OCI-LY3 (cell line): ENCODE measurements around the gene HIPK1.

Experiments used
- H2AFZ ChIP-seq: fragments of 200-600, 300-600 bp; shearing (Covaris generic); 2 replicates; pipeline ENCODE4 v1.6.0; 2014; ENCODE audit warnings: antibody characterized with exemption, low read depth, low read length
- H3K27ac ChIP-seq: fragments of 200-600, 300-600 bp; sonication (generic); 2 replicates; pipeline ENCODE4 v1.5.1; 2014; ENCODE audit warnings: mild to moderate bottlenecking, low read length, moderate library complexity, mixed read lengths
- H3K27me3 ChIP-seq: fragments of 200-600, 300-600 bp; sonication (generic); 2 replicates; pipeline ENCODE4 v1.6.1; 2014; ENCODE audit warnings: low read depth, low read length, mixed read lengths
- H3K36me3 ChIP-seq: fragments of 200-600, 300-600 bp; sonication (generic); replicated peaks from 2 replicates; pipeline ENCODE3; 2014; ENCODE audit warnings: low read depth, low read length, mixed read lengths
- H3K4me1 ChIP-seq: fragments of 300-600, 200-600 bp; sonication (generic); 2 replicates; pipeline ENCODE4 v1.6.1; 2014; ENCODE audit warnings: low read length, mixed read lengths
- H3K4me2 ChIP-seq: fragments of 200-600, 300-600 bp; sonication (generic); 2 replicates; pipeline ENCODE4 v1.6.1; 2014; ENCODE audit warnings: low read length, mixed read lengths
- H3K4me3 ChIP-seq: fragments of 300-600, 200-600 bp; sonication (generic); 2 replicates; pipeline ENCODE4 v1.5.1; 2014; ENCODE audit warnings: antibody characterized with exemption, mild to moderate bottlenecking, low read length, moderate library complexity
- H3K79me2 ChIP-seq: fragments of 300-600, 200-600 bp; shearing (Covaris generic); 2 replicates; pipeline ENCODE4 v1.6.1; 2014; ENCODE audit warnings: mild to moderate bottlenecking, low read length, mixed read lengths
- H3K9ac ChIP-seq: fragments of 300-600, 200-600 bp; shearing (Covaris generic); 2 replicates; pipeline ENCODE4 v1.6.0; 2014; ENCODE audit warnings: mild to moderate bottlenecking, low read length, moderate library complexity
- H3K9me3 ChIP-seq: fragments of 200-600, 300-600 bp; shearing (Covaris generic); 2 replicates; pipeline ENCODE4 v1.6.1; 2014; ENCODE audit warnings: low read length, mixed read lengths; ENCODE audit not compliant: insufficient read depth
- H4K20me1 ChIP-seq: fragments of 200-600, 300-600 bp; sonication (generic); 2 replicates; pipeline ENCODE4 v1.6.1; 2016; ENCODE audit warnings: low read length, mixed read lengths; ENCODE audit not compliant: insufficient read depth
- EZH2phosphoT487 ChIP-seq: fragments of 200-600 bp; shearing (Covaris generic); IDR thresholded peaks from 2 replicates; pipeline ENCODE4 v1.6.1; 2018; ENCODE audit warnings: antibody characterized with exemption, mixed run types, low read depth
- TF ChIP-seq, protein P1 (sequence below): fragments of 200-600, 300-600 bp; sonication (generic); IDR thresholded peaks from 2 replicates; pipeline ENCODE4 v1.5.1; 2014; ENCODE audit warnings: antibody characterized with exemption, low read length, low read depth

The HIPK1 gene

DNA sequence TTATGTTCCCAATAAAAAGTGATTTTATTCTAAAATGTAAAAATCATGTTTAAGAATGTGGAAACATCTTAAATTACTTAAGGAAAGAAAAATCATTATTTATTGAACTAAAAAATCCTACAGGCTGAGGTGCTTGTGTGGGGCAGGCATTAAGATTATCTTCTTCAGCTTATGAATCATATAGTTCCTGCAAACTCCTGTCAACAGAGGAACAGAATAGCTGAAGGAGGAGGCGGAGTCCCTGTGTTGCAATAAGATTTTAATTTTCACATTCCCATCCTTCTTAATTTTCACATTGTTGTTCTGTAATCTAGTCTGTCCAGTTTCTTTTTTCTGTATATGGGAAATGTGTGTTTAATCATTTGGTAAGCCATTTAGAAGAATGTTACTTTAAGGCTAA is 29.6 kb downstream of the HIPK1 start:
- Histone ChIP-seq H3K9me3 (no peaks in the 10 kb centered on the region), H3K4me1 (no peaks in the 10 kb centered on the region), H3K9ac (no peak overlapping the region), H3K27me3 (no peaks in the 10 kb centered on the region), H2AFZ (no peak overlapping the region), H3K79me2 (no peaks in the 10 kb centered on the region), H3K4me2 (no peak overlapping the region), H3K36me3 (peaks cover 7% of the 10 kb centered on the region), H4K20me1 (no peaks in the 10 kb centered on the region), H3K4me3 (no peak overlapping the region), H3K27ac (no peak overlapping the region)
- TF ChIP-seq EZH2phosphoT487 = no peak
- TF ChIP-seq, protein P1, sequence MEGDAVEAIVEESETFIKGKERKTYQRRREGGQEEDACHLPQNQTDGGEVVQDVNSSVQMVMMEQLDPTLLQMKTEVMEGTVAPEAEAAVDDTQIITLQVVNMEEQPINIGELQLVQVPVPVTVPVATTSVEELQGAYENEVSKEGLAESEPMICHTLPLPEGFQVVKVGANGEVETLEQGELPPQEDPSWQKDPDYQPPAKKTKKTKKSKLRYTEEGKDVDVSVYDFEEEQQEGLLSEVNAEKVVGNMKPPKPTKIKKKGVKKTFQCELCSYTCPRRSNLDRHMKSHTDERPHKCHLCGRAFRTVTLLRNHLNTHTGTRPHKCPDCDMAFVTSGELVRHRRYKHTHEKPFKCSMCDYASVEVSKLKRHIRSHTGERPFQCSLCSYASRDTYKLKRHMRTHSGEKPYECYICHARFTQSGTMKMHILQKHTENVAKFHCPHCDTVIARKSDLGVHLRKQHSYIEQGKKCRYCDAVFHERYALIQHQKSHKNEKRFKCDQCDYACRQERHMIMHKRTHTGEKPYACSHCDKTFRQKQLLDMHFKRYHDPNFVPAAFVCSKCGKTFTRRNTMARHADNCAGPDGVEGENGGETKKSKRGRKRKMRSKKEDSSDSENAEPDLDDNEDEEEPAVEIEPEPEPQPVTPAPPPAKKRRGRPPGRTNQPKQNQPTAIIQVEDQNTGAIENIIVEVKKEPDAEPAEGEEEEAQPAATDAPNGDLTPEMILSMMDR = no peak

- no peaks in the 10 kb centered on the region for H3K4me1 ChIP-seq
- H2AFZ ChIP-seq = no peak overlapping the region
- H3K4me2 ChIP-seq = no peak overlapping the region
- H3K27me3 ChIP-seq = no peaks in the 10 kb centered on the region
- no peak overlapping the region for H3K9ac ChIP-seq
- no peaks in the 10 kb centered on the region for H3K79me2 ChIP-seq
- H3K36me3 ChIP-seq = peaks cover 22% of the 10 kb centered on the region
- TF ChIP-seq, protein P1 = no peak
- TF ChIP-seq EZH2phosphoT487 = no peak
- H3K4me3 ChIP-seq = no peak overlapping the region
- no peak overlapping the region for H3K27ac ChIP-seq
- no peaks in the 10 kb centered on the region for H4K20me1 ChIP-seq
- no peaks in the 10 kb centered on the region for H3K9me3 ChIP-seq
These were observed 34.3 kb downstream of the HIPK1 start for GRCh38 chr1:113963281-113963906.

GRCh38 chr1:113965703-113966412 is 36.7 kb downstream of the HIPK1 start:
- H3K4me3 ChIP-seq = no peak overlapping the region

GRCh38 chr1:113972954-113973353 is 43.8 kb downstream of the HIPK1 start:
- no peak overlapping the region for H3K27ac ChIP-seq
- H3K4me1 ChIP-seq = no peaks in the 10 kb centered on the region
- H3K4me3 ChIP-seq = no peak overlapping the region
- no peak overlapping the region for H3K4me2 ChIP-seq
- no peak overlapping the region for H3K9ac ChIP-seq
- H3K27me3 ChIP-seq = no peaks in the 10 kb centered on the region
- no peaks in the 10 kb centered on the region for H4K20me1 ChIP-seq
- no peaks in the 10 kb centered on the region for H3K79me2 ChIP-seq
- H3K36me3 ChIP-seq = peaks cover 22% of the 10 kb centered on the region
- H3K9me3 ChIP-seq = no peaks in the 10 kb centered on the region
- H2AFZ ChIP-seq = no peak overlapping the region
- no peak for TF ChIP-seq EZH2phosphoT487

More at GRCh38 chr1:113965703-113966412, 36.7 kb downstream of the HIPK1 start:
- no peaks in the 10 kb centered on the region for H3K27me3 ChIP-seq
- no peak overlapping the region for H3K27ac ChIP-seq
- peaks cover 36% of the 10 kb centered on the region for H3K36me3 ChIP-seq
- H4K20me1 ChIP-seq = no peaks in the 10 kb centered on the region
- H3K9ac ChIP-seq = no peak overlapping the region
- TF ChIP-seq, protein P1 = no peak
- TF ChIP-seq EZH2phosphoT487 = no peak
- H3K9me3 ChIP-seq = no peaks in the 10 kb centered on the region
- no peaks in the 10 kb centered on the region for H3K79me2 ChIP-seq
- no peak overlapping the region for H2AFZ ChIP-seq
- H3K4me1 ChIP-seq = no peaks in the 10 kb centered on the region
- no peak overlapping the region for H3K4me2 ChIP-seq
